ENCODE data around the gene SGMS2.

The SGMS2 gene

GRCh38 chr4:107850438-107850837 lies 25.7 kb downstream of the SGMS2 start:
- no peak for TF ChIP-seq CTCF (IDR thresholded peaks at IDR 0.05; ENCODE audit: control extremely low read depth, extremely low read depth, low read depth, missing control alignments)
- CTCF ChIA-PET = no interaction called here
- DNase-seq (ENCODE audit: extremely low spot score) = no peak
- POLR2A ChIA-PET = no interaction called here

- TF ChIP-seq CTCF (IDR thresholded peaks at IDR 0.05; ENCODE audit: control extremely low read depth, extremely low read depth, low read depth, missing control alignments) = no peak
- no peak for DNase-seq (ENCODE audit: extremely low spot score)
- CTCF ChIA-PET = interaction anchor here (0.9 to 1.7 kb wide), 5 partner anchors 11 to 27 kb away, joined by 3 to 5 read pairs (median 3); no protein-coding TSS in a partner anchor
- POLR2A ChIA-PET = no interaction called here
Observed at GRCh38 chr4:107853444-107854355, 29.0 kb downstream of the SGMS2 start.

- CTCF ChIA-PET = interaction anchor here (1.2 to 1.7 kb wide), 4 partner anchors 11 to 15 kb away, joined by 3 to 5 read pairs (median 4); no protein-coding TSS in a partner anchor
- DNase-seq (ENCODE audit: extremely low spot score) = no peak
- no peak for TF ChIP-seq CTCF (IDR thresholded peaks at IDR 0.05; ENCODE audit: control extremely low read depth, extremely low read depth, low read depth, missing control alignments)
- POLR2A ChIA-PET = no interaction called here
Observed at GRCh38 chr4:107854356-107855022, 29.8 kb downstream of the SGMS2 start.

GRCh38 chr4:107855723-107856122 lies 31.0 kb downstream of the SGMS2 start:
- ChIA-PET POLR2A (no interaction called here), CTCF (interaction anchor here (1.2 to 1.7 kb wide), 2 partner anchors 13 to 14 kb away, joined by 3 to 4 read pairs; no protein-coding TSS in a partner anchor)
- no peak for DNase-seq (ENCODE audit: extremely low spot score)
- TF ChIP-seq CTCF (IDR thresholded peaks at IDR 0.05; ENCODE audit: control extremely low read depth, extremely low read depth, low read depth, missing control alignments) = no peak

- CTCF ChIA-PET = no interaction called here
- POLR2A ChIA-PET = no interaction called here
- TF ChIP-seq CTCF (IDR thresholded peaks at IDR 0.05; ENCODE audit: control extremely low read depth, extremely low read depth, low read depth, missing control alignments) = no peak
- DNase-seq (ENCODE audit: extremely low spot score) = no peak
Observed at GRCh38 chr4:107856901-107857300, 32.2 kb downstream of the SGMS2 start.

GRCh38 chr4:107857741-107858140 lies 33.0 kb downstream of the SGMS2 start:
- no peak for TF ChIP-seq CTCF (IDR thresholded peaks at IDR 0.05; ENCODE audit: control extremely low read depth, extremely low read depth, low read depth, missing control alignments)
- POLR2A ChIA-PET = no interaction called here
- DNase-seq (ENCODE audit: extremely low spot score) = no peak
- CTCF ChIA-PET = interaction anchor here (0.9 to 1.6 kb wide), 2 partner anchors 9 to 15 kb away, joined by 3 to 5 read pairs; no protein-coding TSS in a partner anchor
